ENCODE measurements around the gene C20orf96. TPM values are rescaled to one million over a fixed set of nuclear protein-coding genes. Genes with fewer than 3 reads are reported as not detected.

C20orf96 gene
- polyA plus RNA-seq, 1 experiment: 13.7 TPM

DNA sequence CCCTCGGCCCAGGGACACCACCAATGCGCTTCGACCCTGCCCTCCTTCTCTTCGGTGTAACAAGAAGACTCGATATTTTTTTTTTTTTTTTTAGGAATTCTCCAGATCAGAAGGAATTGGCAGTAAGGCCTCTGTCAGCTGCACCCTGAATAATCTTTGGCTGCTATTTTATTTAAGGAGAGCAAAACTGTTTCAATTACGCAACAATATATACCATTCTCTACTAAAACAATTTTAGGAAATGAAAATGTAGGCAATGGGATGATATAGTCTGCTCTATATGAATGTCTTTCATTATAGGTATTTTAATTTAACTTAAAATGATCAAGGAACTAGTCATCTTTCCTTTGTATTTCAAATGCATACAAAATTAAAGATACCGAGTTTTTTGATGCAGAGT, 20.1 kb upstream of the C20orf96 start:
- TF ChIP-seq, protein P1, sequence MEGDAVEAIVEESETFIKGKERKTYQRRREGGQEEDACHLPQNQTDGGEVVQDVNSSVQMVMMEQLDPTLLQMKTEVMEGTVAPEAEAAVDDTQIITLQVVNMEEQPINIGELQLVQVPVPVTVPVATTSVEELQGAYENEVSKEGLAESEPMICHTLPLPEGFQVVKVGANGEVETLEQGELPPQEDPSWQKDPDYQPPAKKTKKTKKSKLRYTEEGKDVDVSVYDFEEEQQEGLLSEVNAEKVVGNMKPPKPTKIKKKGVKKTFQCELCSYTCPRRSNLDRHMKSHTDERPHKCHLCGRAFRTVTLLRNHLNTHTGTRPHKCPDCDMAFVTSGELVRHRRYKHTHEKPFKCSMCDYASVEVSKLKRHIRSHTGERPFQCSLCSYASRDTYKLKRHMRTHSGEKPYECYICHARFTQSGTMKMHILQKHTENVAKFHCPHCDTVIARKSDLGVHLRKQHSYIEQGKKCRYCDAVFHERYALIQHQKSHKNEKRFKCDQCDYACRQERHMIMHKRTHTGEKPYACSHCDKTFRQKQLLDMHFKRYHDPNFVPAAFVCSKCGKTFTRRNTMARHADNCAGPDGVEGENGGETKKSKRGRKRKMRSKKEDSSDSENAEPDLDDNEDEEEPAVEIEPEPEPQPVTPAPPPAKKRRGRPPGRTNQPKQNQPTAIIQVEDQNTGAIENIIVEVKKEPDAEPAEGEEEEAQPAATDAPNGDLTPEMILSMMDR (IDR thresholded peaks at IDR 0.05; ENCODE audit: low read depth, low read length): no peak
- DNase-seq (ENCODE audit: low read depth, low spot score): no peak
- Histone ChIP-seq H3K27me3 (ENCODE audit: control insufficient read depth, insufficient read depth, low read length) (no peaks in the 10 kb centered on the region), H3K9me3 (ENCODE audit: control insufficient read depth, insufficient read depth, low read length) (no peaks in the 10 kb centered on the region), H3K27ac (ENCODE audit: low read depth, low read length) (no peak overlapping the region), H3K4me3 (ENCODE audit: low read depth, low read length) (no peak overlapping the region)
- ChIA-PET POLR2A (interaction anchor here (0.6 to 2.2 kb wide), 8 partner anchors 9 to 36 kb away, joined by 4 to 17 read pairs (median 4); partner anchors contain the start of genes NRSN2 and SOX12), CTCF (interaction anchor here (0.6 to 2.1 kb wide), 4 partner anchors 11 to 115 kb away, joined by 3 to 7 read pairs (median 5); no protein-coding TSS in a partner anchor)

DNA sequence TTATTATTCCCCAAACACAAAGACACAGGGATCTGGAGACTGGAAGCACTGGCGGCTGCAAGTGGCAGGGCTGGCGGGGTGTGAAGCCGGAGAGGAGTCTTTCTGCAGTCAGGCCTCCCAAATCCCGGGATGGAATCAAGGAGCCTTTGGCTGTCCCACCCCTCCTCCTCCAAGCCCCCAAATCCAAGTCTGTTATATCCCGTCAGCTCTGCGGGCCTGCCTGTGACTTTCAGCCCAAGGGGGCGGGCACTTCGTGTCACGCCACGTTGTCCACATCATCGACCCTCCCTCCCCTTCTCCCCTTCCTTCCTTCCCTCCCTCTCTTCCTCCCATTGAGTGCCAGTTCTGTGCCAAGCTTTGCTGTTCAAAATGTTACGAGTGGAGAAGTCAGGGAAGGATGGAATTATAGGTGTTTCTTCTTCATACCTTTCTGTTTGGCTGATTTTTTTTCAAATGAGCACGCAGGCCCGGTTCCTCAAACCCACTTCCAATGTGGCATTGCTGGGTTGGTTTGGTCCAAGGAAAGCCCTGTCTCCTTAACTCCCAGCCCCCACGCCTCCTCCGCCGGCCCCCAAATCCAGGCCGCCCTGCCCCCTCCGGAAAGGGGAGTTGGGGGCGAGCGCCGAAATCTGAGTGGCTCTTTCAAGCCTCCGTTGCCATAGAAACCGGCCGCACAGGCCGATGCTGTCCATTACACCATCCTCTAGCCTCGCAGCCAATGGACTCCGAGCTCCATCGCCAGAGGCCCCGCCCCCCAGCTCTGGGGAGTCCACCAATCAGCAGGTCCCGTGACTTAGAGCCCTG, 19.5 kb upstream of the C20orf96 start:
- Histone ChIP-seq H3K4me3 (ENCODE audit: low read depth, low read length) (peak overlapping the region; percentile 60), H3K27me3 (ENCODE audit: control insufficient read depth, insufficient read depth, low read length) (no peaks in the 10 kb centered on the region), H3K27ac (ENCODE audit: low read depth, low read length) (peak overlapping the region; percentile 97), H3K9me3 (ENCODE audit: control insufficient read depth, insufficient read depth, low read length) (no peaks in the 10 kb centered on the region)
- CTCF ChIA-PET: interaction anchor here (0.6 to 2.1 kb wide), 5 partner anchors 12 to 116 kb away, joined by 3 to 7 read pairs (median 5); no protein-coding TSS in a partner anchor
- peak; percentile 99 for DNase-seq (ENCODE audit: low read depth, low spot score)
- POLR2A ChIA-PET: interaction anchor here (0.6 to 2.2 kb wide), 8 partner anchors 9 to 36 kb away, joined by 4 to 17 read pairs (median 4); partner anchors contain the start of genes NRSN2 and SOX12
- TF ChIP-seq, protein P1 (IDR thresholded peaks at IDR 0.05; ENCODE audit: low read depth, low read length): no peak

DNA sequence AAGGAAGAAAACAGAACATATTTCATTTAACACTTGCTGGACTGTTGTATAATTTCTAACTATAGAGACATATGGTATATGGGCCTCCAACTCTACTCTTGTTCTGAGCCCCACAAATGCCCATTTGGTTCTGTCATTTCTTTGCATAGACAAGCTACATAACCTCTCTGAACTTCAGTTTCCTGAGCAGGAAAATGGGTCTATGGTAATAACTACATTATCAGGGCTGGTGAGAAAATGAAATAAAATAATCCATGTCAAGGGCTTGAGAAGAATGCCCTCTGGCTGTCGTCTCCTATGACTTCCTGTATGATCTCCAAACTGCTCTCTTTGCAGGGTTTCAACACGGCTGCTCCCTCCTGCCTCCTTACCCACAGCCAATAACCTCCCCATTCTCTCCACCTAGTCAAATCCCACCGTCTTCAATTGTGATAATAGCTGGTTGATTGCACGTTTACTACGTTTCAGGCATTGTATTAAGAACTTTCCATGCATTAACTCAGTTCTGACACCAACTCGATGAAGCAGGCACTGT, 18.8 kb upstream of the C20orf96 start:
- CTCF ChIA-PET: interaction anchor here (1.4 to 1.9 kb wide), 3 partner anchors 13 to 45 kb away, joined by 3 to 6 read pairs (median 5); no protein-coding TSS in a partner anchor
- DNase-seq (ENCODE audit: low read depth, low spot score): no peak

DNA sequence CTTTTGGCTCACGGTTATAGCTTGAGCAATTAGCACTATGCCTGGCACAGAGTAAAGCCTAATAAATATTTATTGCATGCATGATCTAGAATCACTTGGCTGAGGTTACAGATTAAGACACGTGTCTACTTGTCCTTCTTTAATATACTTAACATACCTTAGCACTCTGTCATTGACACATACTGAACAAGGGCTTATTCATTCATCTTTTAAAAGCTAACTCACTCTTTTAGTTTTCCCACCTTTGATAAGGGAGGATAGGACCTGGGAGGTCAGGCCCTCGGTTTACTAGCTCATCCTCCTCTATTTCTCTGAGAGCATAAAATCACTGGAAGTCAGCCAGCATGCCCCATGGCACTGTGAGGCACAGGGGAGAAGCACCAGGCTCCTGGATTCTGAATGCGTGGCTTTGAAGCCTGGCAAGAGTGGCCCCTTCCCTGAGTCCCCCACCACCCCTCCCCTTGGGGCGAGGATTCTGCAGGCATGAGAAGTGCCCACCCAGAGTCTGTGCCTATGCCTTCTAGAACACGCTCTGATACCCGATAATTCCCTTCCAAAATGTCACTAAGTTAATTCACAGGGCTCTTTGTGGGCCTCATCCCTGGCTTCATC, 18.0 kb upstream of the C20orf96 start:
- no peak for DNase-seq (ENCODE audit: low read depth, low spot score)
- Histone ChIP-seq H3K27me3 (ENCODE audit: control insufficient read depth, insufficient read depth, low read length) (no peaks in the 10 kb centered on the region), H3K9me3 (ENCODE audit: control insufficient read depth, insufficient read depth, low read length) (no peaks in the 10 kb centered on the region), H3K27ac (ENCODE audit: low read depth, low read length) (no peak overlapping the region), H3K4me3 (ENCODE audit: low read depth, low read length) (no peak overlapping the region)
- TF ChIP-seq, protein P1 (IDR thresholded peaks at IDR 0.05; ENCODE audit: low read depth, low read length): no peak
- ChIA-PET CTCF (interaction anchor here (1.0 to 1.9 kb wide), 2 partner anchors 42 to 337 kb away, joined by 3 to 5 read pairs; no protein-coding TSS in a partner anchor), POLR2A (interaction anchor here (1.4 kb wide), 1 partner anchor 12 kb away, joined by 8 read pairs; no protein-coding TSS in a partner anchor)

More for the DNA sequence above, 18.8 kb upstream of the C20orf96 start:
- Histone ChIP-seq H3K27me3 (ENCODE audit: control insufficient read depth, insufficient read depth, low read length) (no peaks in the 10 kb centered on the region), H3K27ac (ENCODE audit: low read depth, low read length) (peak overlapping the region; percentile 97), H3K4me3 (ENCODE audit: low read depth, low read length) (peak overlapping the region; percentile 60), H3K9me3 (ENCODE audit: control insufficient read depth, insufficient read depth, low read length) (no peaks in the 10 kb centered on the region)
- POLR2A ChIA-PET: interaction anchor here (1.4 to 2.2 kb wide), 5 partner anchors 9 to 37 kb away, joined by 4 to 17 read pairs (median 8); partner anchors contain the start of genes NRSN2 and SOX12
- TF ChIP-seq, protein P1 (IDR thresholded peaks at IDR 0.05; ENCODE audit: low read depth, low read length): no peak
